CD14-positive monocyte (primary cell): ENCODE data around the gene TMEM59L. TPM values are rescaled to one million over a fixed set of nuclear protein-coding genes. Genes with fewer than 3 reads are reported as not detected.

Experiments
- DNase-seq, 3 donors: peaks; one replicate each; pipeline ENCODE4 v3.0.0-alpha.2; 2011 to 2022
- H2AFZ ChIP-seq: 2 replicates; pipeline ENCODE4 v1.6.0; 2012; ENCODE audit warnings: mild to moderate bottlenecking, low read depth, low read length, inconsistent platforms; ENCODE audit not compliant: insufficient read depth, poor library complexity, severe bottlenecking
- H3K27ac ChIP-seq, 2 donors: 1 replicate in 1 of 2; 2 replicates in 1 of 2; pipeline ENCODE4 v1.5.1; 2012 to 2013; ENCODE audit warnings: low read length in 2 of 2, control low read depth in 1 of 2, inconsistent platforms in 1 of 2, low read depth in 1 of 2, mild to moderate bottlenecking in 1 of 2
- H3K27me3 ChIP-seq, 2 donors: one replicate each; pipeline versions ENCODE4 v1.6.0 to v1.6.1; 2011 to 2013; ENCODE audit warnings: low read length in 2 of 2; ENCODE audit not compliant: control insufficient read depth in 2 of 2, insufficient read depth in 2 of 2
- H3K36me3 ChIP-seq, 2 donors: replicated peaks in 1 of 2; 1 replicate in 1 of 2; 2 replicates in 1 of 2; pipeline versions ENCODE4 v1.5.1 to v1.6.1; 2012 to 2013; ENCODE audit warnings: low read length in 2 of 2, control low read depth in 1 of 2, inconsistent platforms in 1 of 2, mild to moderate bottlenecking in 1 of 2; ENCODE audit not compliant: insufficient read depth in 2 of 2, control insufficient read depth in 1 of 2
- H3K4me1 ChIP-seq, 2 donors: 1 replicate in 1 of 2; 2 replicates in 1 of 2; pipeline versions ENCODE4 v1.5.1 to v1.6.1; 2012 to 2013; ENCODE audit warnings: low read length in 2 of 2, control low read depth in 1 of 2, inconsistent platforms in 1 of 2, mild to moderate bottlenecking in 1 of 2, moderate library complexity in 1 of 2; ENCODE audit not compliant: insufficient read depth in 2 of 2, control insufficient read depth in 1 of 2
- H3K4me2 ChIP-seq: replicated peaks from 2 replicates; pipeline ENCODE3; 2012; ENCODE audit warnings: low read length, moderate library complexity, mild to moderate bottlenecking; ENCODE audit not compliant: poor library complexity, severe bottlenecking; ENCODE audit errors: extremely low read depth
- H3K4me3 ChIP-seq, 3 experiments: fragments of 200-600 bp in 1 of 3; sonication (generic) in 1 of 3; replicated peaks in 1 of 3; 1 replicate in 2 of 3; 2 replicates in 1 of 3; pipeline ENCODE4 v1.5.1; 2011 to 2013; ENCODE audit warnings: low read length in 3 of 3, mild to moderate bottlenecking in 3 of 3, control low read depth in 2 of 3, low read depth in 2 of 3, inconsistent platforms in 1 of 3, moderate library complexity in 1 of 3
- H3K79me2 ChIP-seq: 2 replicates; pipeline ENCODE4 v1.6.0; 2012; ENCODE audit warnings: mild to moderate bottlenecking, control low read depth, inconsistent platforms, low read length, moderate library complexity; ENCODE audit not compliant: insufficient read depth
- H3K9ac ChIP-seq: 2 replicates; pipeline ENCODE4 v1.6.0; 2017; ENCODE audit warnings: low read length, mild to moderate bottlenecking; ENCODE audit not compliant: insufficient read depth, poor library complexity, severe bottlenecking
- H3K9me3 ChIP-seq, 2 donors: replicated peaks in 1 of 2; 1 replicate in 1 of 2; 2 replicates in 1 of 2; pipeline versions ENCODE4 v1.5.1 to v1.6.1; 2012 to 2013; ENCODE audit warnings: low read length in 2 of 2, control low read depth in 1 of 2; ENCODE audit not compliant: control insufficient read depth in 1 of 2, insufficient read depth in 1 of 2
- H4K20me1 ChIP-seq: 2 replicates; pipeline ENCODE4 v1.6.0; 2012; ENCODE audit warnings: mild to moderate bottlenecking, low read length, control low read depth, moderate library complexity; ENCODE audit not compliant: insufficient read depth
- H3K27ac Mint-ChIP-seq, 7 donors: one replicate each; pipeline ENCODE4 v1.8.0; 2020; ENCODE audit warnings: mild to moderate bottlenecking in 7 of 7, mixed read lengths in 7 of 7, moderate library complexity in 6 of 7, inconsistent platforms in 2 of 7
- H3K27me3 Mint-ChIP-seq, 3 donors: one replicate each; pipeline ENCODE4 v1.8.0; 2021 to 2022; ENCODE audit warnings: low read depth in 3 of 3, mild to moderate bottlenecking in 3 of 3, mixed read lengths in 3 of 3, moderate library complexity in 3 of 3, inconsistent platforms in 1 of 3
- H3K36me3 Mint-ChIP-seq, 2 donors: one replicate each; pipeline ENCODE4 v1.8.0; 2020; ENCODE audit warnings: mixed read lengths in 2 of 2, inconsistent platforms in 1 of 2, mild to moderate bottlenecking in 1 of 2
- H3K4me1 Mint-ChIP-seq: one replicate; pipeline ENCODE4 v1.8.0; 2020; ENCODE audit warnings: mild to moderate bottlenecking, mixed read lengths
- H3K4me3 Mint-ChIP-seq, 2 donors: one replicate each; pipeline ENCODE4 v1.8.0; 2020; ENCODE audit warnings: mild to moderate bottlenecking in 2 of 2, mixed read lengths in 2 of 2, moderate library complexity in 1 of 2
- H3K9me3 Mint-ChIP-seq, 7 donors: one replicate each; pipeline ENCODE4 v1.8.0; 2020 to 2022; ENCODE audit warnings: mixed read lengths in 7 of 7, mild to moderate bottlenecking in 6 of 7, moderate library complexity in 6 of 7, inconsistent platforms in 2 of 7
- WGBS: methylation state at CpG from one replicate; pipeline ENCODE4 v1.1.5; 2013; ENCODE audit warnings: missing lambda C conversion rate; ENCODE audit not compliant: insufficient coverage; 5-methylcytosine and 5-hydroxymethylcytosine counted together
- intact Hi-C, 2 donors: fragments of 100-400 bp; cut with micrococcal nuclease; formaldehyde crosslinking; loops; one replicate each; pipeline versions ENCODE4 v1.15.0 to v1.15.1; 2023
- polyA plus RNA-seq, 3 donors: library from polyadenylated mRNA; depleted of rRNA in 1 of 3; unstranded in 2 of 3; stranded (reverse) in 1 of 3; fragments of 300-500 nt in 2 of 3; fragments of >200 nt in 1 of 3; fragmentation: Illumina TruSeq in 2 of 3; gene quantifications; 1 replicate in 2 of 3; 2 replicates in 1 of 3; pipeline ENCODE4 v1.2.3, GENCODE V29; 2012 to 2021
- TF ChIP-seq, protein P1 (sequence below): fragments of 200-600 bp; IDR thresholded peaks from one replicate; pipeline ENCODE4 v1.8.0; 2022; ENCODE audit warnings: antibody characterized with exemption, mild to moderate bottlenecking

The TMEM59L gene
- polyA plus RNA-seq, 3 donors = not detected

DNA sequence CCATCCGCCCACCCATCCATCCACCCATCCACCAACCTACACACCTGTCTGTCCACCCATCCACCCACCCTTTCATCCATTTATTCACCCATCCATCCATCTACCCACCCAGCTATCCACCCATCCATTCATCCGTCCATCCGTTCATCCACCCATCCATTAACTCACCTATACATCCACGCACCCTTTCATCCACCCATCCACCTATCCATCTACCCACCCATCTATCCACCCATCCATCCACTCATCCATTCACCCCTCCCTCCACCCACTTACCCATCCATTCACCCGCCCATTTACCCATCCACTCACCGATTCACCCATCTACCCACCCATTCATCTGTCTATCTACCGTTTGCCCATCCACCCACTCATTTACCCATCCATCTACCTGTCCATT, 41.8 kb downstream of the TMEM59L start:
- Histone ChIP-seq H3K79me2 (no peaks in the 10 kb centered on the region), H3K4me1 (peaks cover 13 to 19% of the 10 kb centered on the region in 2 donors), H3K9me3 (no peaks in the 10 kb centered on the region), H3K4me3 (no peak overlapping the region), H2AFZ (no peak overlapping the region), H4K20me1 (peaks cover 71% of the 10 kb centered on the region), H3K36me3 (peaks cover 0 to 2% of the 10 kb centered on the region in 2 donors), H3K27ac (no peak overlapping the region), H3K9ac (no peak overlapping the region), H3K27me3 (no peaks in the 10 kb centered on the region), H3K4me2 (no peak overlapping the region)
- H3K9me3 Mint-ChIP-seq = no peaks in the 10 kb centered on the region
- peaks cover 23% of the 10 kb centered on the region for H3K4me1 Mint-ChIP-seq
- WGBS = 98% methylated on average over 7 of the region's 7 CpGs
- intact Hi-C loops = no loop called here
- H3K36me3 Mint-ChIP-seq = peaks cover 8 to 22% of the 10 kb centered on the region in 2 donors
- no peak for DNase-seq
- H3K4me3 Mint-ChIP-seq = no peak overlapping the region
- H3K27me3 Mint-ChIP-seq = peaks cover 11 to 20% (median 14%) of the 10 kb centered on the region in 3 donors
- H3K27ac Mint-ChIP-seq = no peak overlapping the region
- TF ChIP-seq, protein P1, sequence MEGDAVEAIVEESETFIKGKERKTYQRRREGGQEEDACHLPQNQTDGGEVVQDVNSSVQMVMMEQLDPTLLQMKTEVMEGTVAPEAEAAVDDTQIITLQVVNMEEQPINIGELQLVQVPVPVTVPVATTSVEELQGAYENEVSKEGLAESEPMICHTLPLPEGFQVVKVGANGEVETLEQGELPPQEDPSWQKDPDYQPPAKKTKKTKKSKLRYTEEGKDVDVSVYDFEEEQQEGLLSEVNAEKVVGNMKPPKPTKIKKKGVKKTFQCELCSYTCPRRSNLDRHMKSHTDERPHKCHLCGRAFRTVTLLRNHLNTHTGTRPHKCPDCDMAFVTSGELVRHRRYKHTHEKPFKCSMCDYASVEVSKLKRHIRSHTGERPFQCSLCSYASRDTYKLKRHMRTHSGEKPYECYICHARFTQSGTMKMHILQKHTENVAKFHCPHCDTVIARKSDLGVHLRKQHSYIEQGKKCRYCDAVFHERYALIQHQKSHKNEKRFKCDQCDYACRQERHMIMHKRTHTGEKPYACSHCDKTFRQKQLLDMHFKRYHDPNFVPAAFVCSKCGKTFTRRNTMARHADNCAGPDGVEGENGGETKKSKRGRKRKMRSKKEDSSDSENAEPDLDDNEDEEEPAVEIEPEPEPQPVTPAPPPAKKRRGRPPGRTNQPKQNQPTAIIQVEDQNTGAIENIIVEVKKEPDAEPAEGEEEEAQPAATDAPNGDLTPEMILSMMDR = no peak

DNA sequence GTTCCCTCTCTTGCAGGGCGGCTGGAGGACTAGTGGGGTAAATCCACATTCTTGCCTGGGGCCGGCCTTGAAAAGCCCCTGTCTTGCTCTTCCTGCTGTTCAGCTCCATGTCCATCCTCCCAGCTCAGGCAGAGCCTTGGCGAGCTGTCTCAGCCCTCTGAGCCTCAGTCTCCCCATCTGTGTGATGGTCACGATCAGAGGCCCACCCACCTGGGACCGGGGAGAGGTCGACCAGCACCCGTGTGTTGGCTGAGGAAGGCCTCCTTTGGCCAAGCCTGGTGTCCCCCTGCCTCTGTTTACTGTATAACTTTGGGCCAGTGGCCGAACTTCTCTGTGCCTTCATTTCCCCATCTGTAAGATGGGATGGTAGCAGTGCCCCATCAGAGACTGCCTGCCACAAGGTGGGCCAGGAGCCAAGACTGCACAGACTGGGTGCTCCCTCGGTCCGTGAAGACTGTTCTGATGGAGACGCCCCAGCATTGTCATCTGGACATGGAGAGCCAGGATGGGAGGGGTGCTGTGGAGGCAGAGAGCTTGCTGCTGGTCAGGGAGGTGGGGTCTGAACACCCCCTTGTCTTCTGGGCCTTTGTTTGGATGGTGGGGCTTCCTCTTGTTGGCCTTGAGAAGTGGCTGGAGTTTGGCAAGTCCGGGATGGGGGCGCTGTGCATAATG, 42.6 kb downstream of the TMEM59L start:
- intact Hi-C loops = loop anchor here in 1 of 2 donors (5.0 kb wide), 1 partner anchor 47 kb away; no protein-coding TSS in a partner anchor
- no peak overlapping the region for H3K27ac Mint-ChIP-seq
- Histone ChIP-seq H3K4me1 (peaks cover 9 to 16% of the 10 kb centered on the region in 2 donors), H3K9ac (no peak overlapping the region), H3K36me3 (peaks cover 0 to 2% of the 10 kb centered on the region in 2 donors), H3K4me2 (no peak overlapping the region), H3K27me3 (no peaks in the 10 kb centered on the region), H3K79me2 (no peaks in the 10 kb centered on the region), H3K4me3 (no peak overlapping the region), H3K9me3 (no peaks in the 10 kb centered on the region), H3K27ac (no peak overlapping the region), H4K20me1 (peaks cover 70% of the 10 kb centered on the region), H2AFZ (no peak overlapping the region)
- H3K36me3 Mint-ChIP-seq = peaks cover 5 to 18% of the 10 kb centered on the region in 2 donors
- peaks cover 8 to 15% (median 9%) of the 10 kb centered on the region in 3 donors for H3K27me3 Mint-ChIP-seq
- peaks cover 19% of the 10 kb centered on the region for H3K4me1 Mint-ChIP-seq
- TF ChIP-seq, protein P1 = no peak
- no peak overlapping the region for H3K4me3 Mint-ChIP-seq
- no peaks in the 10 kb centered on the region for H3K9me3 Mint-ChIP-seq
- no peak for DNase-seq
- WGBS = 93% methylated on average over 6 of the region's 13 CpGs
